MM.1S (cell line): ENCODE measurements around the gene PRKAR1B.

Experiments
- DNase-seq: peaks from one replicate; pipeline ENCODE4 v3.0.0-alpha.2; 2015
- H2AFZ ChIP-seq: fragments of 300-600 bp; sonication (generic); 2 replicates; pipeline ENCODE4 v1.6.0; 2016; ENCODE audit warnings: antibody characterized with exemption, low read length
- H3F3A ChIP-seq: fragments of 300-600 bp; sonication (generic); 2 replicates; pipeline ENCODE4 v1.6.1; 2016; ENCODE audit warnings: mild to moderate bottlenecking, antibody characterized with exemption, low read length, moderate library complexity, mixed read lengths; ENCODE audit not compliant: insufficient read depth
- H3K27ac ChIP-seq: fragments of 300-600 bp; sonication (generic); 2 replicates; pipeline ENCODE4 v1.5.1; 2016; ENCODE audit warnings: mild to moderate bottlenecking, low read length
- H3K27me3 ChIP-seq: fragments of 300-600 bp; sonication (generic); replicated peaks from 2 replicates; pipeline ENCODE4 v1.6.0; 2016; ENCODE audit warnings: low read length; ENCODE audit not compliant: insufficient read depth
- H3K36me3 ChIP-seq: fragments of 300-600 bp; sonication (generic); replicated peaks from 2 replicates; pipeline ENCODE4 v1.6.1; 2016; ENCODE audit warnings: mild to moderate bottlenecking, low read length, mixed read lengths; ENCODE audit not compliant: insufficient read depth
- H3K4me1 ChIP-seq: fragments of 300-600 bp; sonication (generic); 2 replicates; pipeline ENCODE4 v1.6.1; 2016; ENCODE audit warnings: low read length, mixed read lengths
- H3K4me2 ChIP-seq: fragments of 300-600 bp; sonication (generic); 2 replicates; pipeline ENCODE4 v1.6.0; 2016; ENCODE audit warnings: low read depth, low read length
- H3K4me3 ChIP-seq: fragments of 300-600 bp; sonication (generic); 2 replicates; pipeline ENCODE4 v1.5.1; 2016; ENCODE audit warnings: low read length, mixed read lengths
- H3K79me2 ChIP-seq: fragments of 300-600 bp; sonication (generic); 2 replicates; pipeline ENCODE4 v1.6.1; 2016; ENCODE audit warnings: mixed run types, low read length, mixed read lengths
- H3K9ac ChIP-seq: fragments of 300-600 bp; sonication (generic); 2 replicates; pipeline ENCODE4 v1.6.1; 2016; ENCODE audit warnings: low read length, mixed read lengths
- H3K9me2 ChIP-seq: fragments of 300-600 bp; sonication (generic); replicated peaks from 2 replicates; pipeline ENCODE4 v1.6.1; 2016; ENCODE audit warnings: mild to moderate bottlenecking, low read length, mixed read lengths; ENCODE audit not compliant: insufficient read depth
- H3K9me3 ChIP-seq: fragments of 300-600 bp; sonication (generic); replicated peaks from 2 replicates; pipeline ENCODE4 v1.6.1; 2016; ENCODE audit warnings: mild to moderate bottlenecking, low read length, mixed read lengths; ENCODE audit not compliant: insufficient read depth
- H4K20me1 ChIP-seq: fragments of 300-600 bp; sonication (generic); 2 replicates; pipeline ENCODE4 v1.6.1; 2016; ENCODE audit warnings: mild to moderate bottlenecking, low read length, moderate library complexity, mixed read lengths; ENCODE audit not compliant: insufficient read depth
- EZH2 ChIP-seq: fragments of 300-600 bp; sonication (generic); optimal IDR thresholded peaks from 2 replicates; pipeline ENCODE3; 2017; ENCODE audit warnings: low read depth, mild to moderate bottlenecking, antibody characterized with exemption, low read length, mixed read lengths
- EZH2phosphoT487 ChIP-seq: fragments of 300-600 bp; sonication (generic); IDR thresholded peaks from 2 replicates; pipeline ENCODE4 v1.6.1; 2018; ENCODE audit warnings: antibody characterized with exemption, low read length
- TF ChIP-seq, protein P1 (sequence below): fragments of 300-600 bp; sonication (generic); IDR thresholded peaks from 2 replicates; pipeline ENCODE4 v1.5.1; 2016; ENCODE audit warnings: antibody characterized with exemption, low read length, mixed read lengths

PRKAR1B gene

GRCh38 chr7:582081-582835 lies 144.8 kb downstream of the PRKAR1B start:
- no peaks in the 10 kb centered on the region for H3K27me3 ChIP-seq
- H4K20me1 ChIP-seq: no peaks in the 10 kb centered on the region
- H3F3A ChIP-seq: no peaks in the 10 kb centered on the region
- no peak overlapping the region for H3K27ac ChIP-seq
- no peaks in the 10 kb centered on the region for H3K79me2 ChIP-seq
- DNase-seq: no peak
- no peaks in the 10 kb centered on the region for H3K9me3 ChIP-seq
- TF ChIP-seq EZH2: no peak
- TF ChIP-seq EZH2phosphoT487: no peak
- TF ChIP-seq, protein P1, sequence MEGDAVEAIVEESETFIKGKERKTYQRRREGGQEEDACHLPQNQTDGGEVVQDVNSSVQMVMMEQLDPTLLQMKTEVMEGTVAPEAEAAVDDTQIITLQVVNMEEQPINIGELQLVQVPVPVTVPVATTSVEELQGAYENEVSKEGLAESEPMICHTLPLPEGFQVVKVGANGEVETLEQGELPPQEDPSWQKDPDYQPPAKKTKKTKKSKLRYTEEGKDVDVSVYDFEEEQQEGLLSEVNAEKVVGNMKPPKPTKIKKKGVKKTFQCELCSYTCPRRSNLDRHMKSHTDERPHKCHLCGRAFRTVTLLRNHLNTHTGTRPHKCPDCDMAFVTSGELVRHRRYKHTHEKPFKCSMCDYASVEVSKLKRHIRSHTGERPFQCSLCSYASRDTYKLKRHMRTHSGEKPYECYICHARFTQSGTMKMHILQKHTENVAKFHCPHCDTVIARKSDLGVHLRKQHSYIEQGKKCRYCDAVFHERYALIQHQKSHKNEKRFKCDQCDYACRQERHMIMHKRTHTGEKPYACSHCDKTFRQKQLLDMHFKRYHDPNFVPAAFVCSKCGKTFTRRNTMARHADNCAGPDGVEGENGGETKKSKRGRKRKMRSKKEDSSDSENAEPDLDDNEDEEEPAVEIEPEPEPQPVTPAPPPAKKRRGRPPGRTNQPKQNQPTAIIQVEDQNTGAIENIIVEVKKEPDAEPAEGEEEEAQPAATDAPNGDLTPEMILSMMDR: no peak
- no peak overlapping the region for H3K4me2 ChIP-seq
- H3K36me3 ChIP-seq: no peaks in the 10 kb centered on the region
- H3K4me3 ChIP-seq: no peak overlapping the region
- no peak overlapping the region for H2AFZ ChIP-seq
- H3K9ac ChIP-seq: no peak overlapping the region
- H3K4me1 ChIP-seq: no peaks in the 10 kb centered on the region
- no peaks in the 10 kb centered on the region for H3K9me2 ChIP-seq

DNA sequence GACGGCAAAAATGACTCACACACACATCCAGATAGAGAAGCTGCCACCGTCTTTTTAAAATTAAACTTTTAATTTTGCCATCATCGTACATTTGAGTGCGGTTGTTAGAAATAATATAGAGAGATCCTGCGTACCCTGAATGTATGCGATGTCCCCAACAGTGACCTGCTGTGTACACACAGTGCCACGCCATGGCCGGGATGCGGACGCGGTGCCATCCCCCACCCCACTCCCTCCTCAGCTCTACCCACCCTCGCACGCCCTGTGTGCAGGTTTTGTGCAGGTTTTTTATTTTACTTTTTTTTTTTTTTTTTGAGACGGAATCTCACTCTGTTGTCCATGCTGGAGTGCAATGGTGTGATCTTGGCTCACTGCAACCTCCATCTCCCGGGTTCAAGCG lies 148.7 kb downstream of the PRKAR1B start:
- H3K27me3 ChIP-seq: no peaks in the 10 kb centered on the region
- no peak overlapping the region for H2AFZ ChIP-seq
- H3K4me3 ChIP-seq: no peak overlapping the region
- H3K4me1 ChIP-seq: no peaks in the 10 kb centered on the region
- no peak overlapping the region for H3K27ac ChIP-seq
- H3K4me2 ChIP-seq: no peak overlapping the region
- no peaks in the 10 kb centered on the region for H3K36me3 ChIP-seq
- no peaks in the 10 kb centered on the region for H3F3A ChIP-seq
- H3K9ac ChIP-seq: no peak overlapping the region
- H3K79me2 ChIP-seq: no peaks in the 10 kb centered on the region
- H3K9me3 ChIP-seq: no peaks in the 10 kb centered on the region
- DNase-seq: no peak
- no peaks in the 10 kb centered on the region for H3K9me2 ChIP-seq
- no peaks in the 10 kb centered on the region for H4K20me1 ChIP-seq
- TF ChIP-seq EZH2 (no peak), EZH2phosphoT487 (no peak)
- TF ChIP-seq, protein P1: no peak

GRCh38 chr7:577741-578370 lies 149.2 kb downstream of the PRKAR1B start:
- DNase-seq: no peak
- TF ChIP-seq EZH2phosphoT487 (no peak), EZH2 (no peak)
- TF ChIP-seq, protein P1: no peak
- Histone ChIP-seq H3K27me3 (no peaks in the 10 kb centered on the region), H3F3A (no peaks in the 10 kb centered on the region), H3K27ac (no peak overlapping the region), H3K9ac (no peak overlapping the region), H2AFZ (no peak overlapping the region), H4K20me1 (no peaks in the 10 kb centered on the region), H3K4me1 (no peaks in the 10 kb centered on the region), H3K4me2 (no peak overlapping the region), H3K4me3 (no peak overlapping the region), H3K79me2 (no peaks in the 10 kb centered on the region), H3K9me3 (no peaks in the 10 kb centered on the region), H3K9me2 (no peaks in the 10 kb centered on the region), H3K36me3 (no peaks in the 10 kb centered on the region)
